ENCODE data around the gene ZNF341. TPM values are rescaled to one million over a fixed set of nuclear protein-coding genes. Genes with fewer than 3 reads are reported as not detected.
"Not testable (repeated sequence)": the region's sequence is repeated elsewhere in the genome, so short reads cannot be mapped to it uniquely, and the experiment has no call there.

Gene ZNF341
- total and polyA plus RNA-seq, 4 donors, result 1.3 to 7.1 (median 4.6) TPM

DNA sequence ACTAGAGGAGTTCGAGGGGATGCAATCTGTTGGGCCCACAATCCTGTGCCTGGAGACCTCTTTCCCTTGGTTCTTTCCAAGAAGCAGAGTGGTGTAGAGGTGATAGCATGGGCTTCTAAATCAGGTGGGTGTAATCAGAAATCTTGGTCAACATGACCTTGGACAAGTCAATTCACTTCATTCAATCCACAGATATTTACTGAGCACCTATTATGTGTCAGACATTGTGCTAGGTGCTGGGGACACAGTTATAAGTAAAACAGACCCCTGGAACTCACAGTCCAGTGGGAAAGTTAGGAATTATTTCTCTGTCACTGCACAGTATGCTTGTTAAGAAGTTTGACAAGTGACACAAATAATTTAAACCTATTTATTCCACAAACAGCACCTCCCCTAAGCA, 42.3 kb upstream of the ZNF341 start:
- no peak for DNase-seq (ENCODE audit: low read depth in 4 of 6, low spot score in 6 of 6)
- no peaks in the 10 kb centered on the region for H3K27me3 ChIP-seq (ENCODE audit: control insufficient read depth, insufficient read depth, low read length)
- H3K4me3 ChIP-seq (ENCODE audit: low read depth, low read length), result no peak overlapping the region
- no peaks in the 10 kb centered on the region for H3K36me3 ChIP-seq (ENCODE audit: control insufficient read depth, insufficient read depth, low read length)
- H3K4me1 ChIP-seq (ENCODE audit: control insufficient read depth, insufficient read depth, low read length), result peaks cover 33% of the 10 kb centered on the region
- no peak overlapping the region for H3K27ac ChIP-seq (ENCODE audit: low read depth, low read length)
- no peaks in the 10 kb centered on the region for H3K9me3 ChIP-seq (ENCODE audit: control insufficient read depth, insufficient read depth, low read length)
- no CpG with 5 or more reads among the region's 1 CpG for WGBS (ENCODE audit: insufficient coverage)

DNA sequence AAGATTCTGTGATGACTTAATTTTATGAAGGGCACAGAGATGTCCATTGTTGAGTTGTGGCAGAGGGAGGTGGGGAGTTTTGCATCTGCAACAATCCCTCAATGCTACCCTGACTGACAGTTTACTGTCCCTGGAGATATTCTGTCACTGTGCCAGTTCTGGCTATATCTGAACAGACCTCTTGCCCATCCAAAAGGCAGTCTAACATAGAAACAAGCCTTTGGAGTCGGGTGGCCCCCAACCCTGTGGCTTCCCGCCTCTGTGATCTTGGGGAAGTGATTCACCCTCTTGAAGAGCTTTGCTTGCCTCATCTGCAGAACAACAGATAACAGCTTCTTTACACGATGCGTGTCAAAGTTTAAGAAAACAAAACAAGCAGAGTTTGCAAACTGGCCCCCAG, 41.8 kb upstream of the ZNF341 start:
- Histone ChIP-seq H3K27ac (ENCODE audit: low read depth, low read length) (no peak overlapping the region), H3K4me3 (ENCODE audit: low read depth, low read length) (no peak overlapping the region)
- no peak for DNase-seq (ENCODE audit: low read depth in 4 of 6, low spot score in 6 of 6)

DNA sequence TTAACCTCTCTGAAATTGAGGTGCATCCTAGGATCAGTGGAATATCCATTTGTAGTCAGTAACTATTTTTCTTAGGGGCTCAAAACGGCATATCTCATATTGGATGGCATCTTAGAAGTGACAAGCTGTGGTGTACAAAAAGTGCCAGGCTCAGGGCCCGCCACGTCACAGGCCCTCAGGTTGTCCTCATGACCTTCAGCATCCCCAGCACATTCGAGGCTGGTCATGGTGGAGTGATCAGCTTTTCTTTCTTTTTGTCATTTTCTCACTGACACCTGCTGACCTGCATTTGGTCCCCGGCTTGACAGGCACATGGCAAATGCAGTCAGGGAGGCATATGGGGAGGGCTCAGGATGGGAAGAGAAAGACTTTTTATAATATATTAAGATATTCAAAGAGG, 38.5 kb upstream of the ZNF341 start:
- no peaks in the 10 kb centered on the region for H3K36me3 ChIP-seq (ENCODE audit: control insufficient read depth, insufficient read depth, low read length)
- no peaks in the 10 kb centered on the region for H3K27me3 ChIP-seq (ENCODE audit: control insufficient read depth, insufficient read depth, low read length)
- no peaks in the 10 kb centered on the region for H3K9me3 ChIP-seq (ENCODE audit: control insufficient read depth, insufficient read depth, low read length)
- no peak overlapping the region for H3K4me3 ChIP-seq (ENCODE audit: low read depth, low read length)
- DNase-seq (ENCODE audit: low read depth in 4 of 6, low spot score in 6 of 6), result no peak
- H3K27ac ChIP-seq (ENCODE audit: low read depth, low read length), result peak overlapping the region; percentile 87
- 63% methylated on average over 3 of the region's 5 CpGs for WGBS (ENCODE audit: insufficient coverage)
- H3K4me1 ChIP-seq (ENCODE audit: control insufficient read depth, insufficient read depth, low read length), result peaks cover 19% of the 10 kb centered on the region

More for the DNA sequence above, 41.8 kb upstream of the ZNF341 start:
- Histone ChIP-seq H3K27me3 (ENCODE audit: control insufficient read depth, insufficient read depth, low read length) (no peaks in the 10 kb centered on the region), H3K36me3 (ENCODE audit: control insufficient read depth, insufficient read depth, low read length) (no peaks in the 10 kb centered on the region), H3K4me1 (ENCODE audit: control insufficient read depth, insufficient read depth, low read length) (peaks cover 33% of the 10 kb centered on the region), H3K9me3 (ENCODE audit: control insufficient read depth, insufficient read depth, low read length) (no peaks in the 10 kb centered on the region)
- 50% methylated on average over 2 of the region's 4 CpGs for WGBS (ENCODE audit: insufficient coverage)

DNA sequence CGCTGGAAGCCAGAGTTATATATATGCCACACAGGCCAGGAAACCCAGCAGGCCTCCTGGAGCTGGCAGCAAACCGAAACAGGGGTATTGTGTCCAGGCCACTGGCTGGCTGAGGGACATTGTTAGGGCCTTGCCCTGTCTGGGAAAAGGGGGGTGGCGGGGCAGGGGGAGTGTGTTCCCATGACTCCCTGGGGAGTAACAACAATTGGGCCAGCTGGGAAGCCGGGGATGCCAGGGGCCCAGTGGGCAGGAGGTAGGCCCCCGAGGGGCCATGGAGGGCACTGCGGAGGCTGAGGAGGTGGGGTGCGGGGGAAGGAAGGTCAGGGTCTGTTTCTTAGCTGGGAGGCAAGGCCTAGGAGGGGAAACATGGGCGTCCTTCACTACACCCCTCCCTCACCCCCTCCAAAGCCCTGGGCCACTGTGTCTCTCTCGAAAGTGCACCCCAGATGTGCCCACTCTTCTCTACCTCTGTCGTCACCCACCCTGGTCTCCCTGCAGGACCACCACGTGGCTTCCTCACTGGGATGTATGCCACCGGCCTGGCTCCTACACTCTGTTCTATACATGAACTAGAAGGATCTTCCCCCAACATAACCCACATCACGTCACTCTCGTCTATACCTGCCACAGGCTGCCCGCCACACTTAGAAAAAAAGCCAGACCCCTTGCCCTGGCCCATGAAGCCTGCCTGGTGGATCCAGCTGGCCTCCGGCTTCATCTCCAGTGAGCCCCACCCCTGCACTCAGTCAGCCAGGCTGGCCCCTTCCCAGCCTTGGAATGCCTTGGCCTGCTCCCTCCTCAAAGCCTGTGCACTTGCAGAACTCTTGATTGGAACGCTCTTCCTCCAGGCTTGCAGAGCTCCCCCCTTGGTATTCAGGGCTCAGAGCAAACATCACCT, 37.8 kb upstream of the ZNF341 start:
- peak in 4 of 6 donors; percentile 23 to 86 (median 58) for DNase-seq (ENCODE audit: low read depth in 4 of 6, low spot score in 6 of 6)
- WGBS (ENCODE audit: insufficient coverage), result 26% methylated on average over 14 of the region's 17 CpGs
- Histone ChIP-seq H3K27me3 (ENCODE audit: control insufficient read depth, insufficient read depth, low read length) (no peaks in the 10 kb centered on the region), H3K4me3 (ENCODE audit: low read depth, low read length) (no peak overlapping the region), H3K9me3 (ENCODE audit: control insufficient read depth, insufficient read depth, low read length) (no peaks in the 10 kb centered on the region), H3K36me3 (ENCODE audit: control insufficient read depth, insufficient read depth, low read length) (no peaks in the 10 kb centered on the region), H3K4me1 (ENCODE audit: control insufficient read depth, insufficient read depth, low read length) (peaks cover 19% of the 10 kb centered on the region), H3K27ac (ENCODE audit: low read depth, low read length) (peak overlapping the region; percentile 87)

DNA sequence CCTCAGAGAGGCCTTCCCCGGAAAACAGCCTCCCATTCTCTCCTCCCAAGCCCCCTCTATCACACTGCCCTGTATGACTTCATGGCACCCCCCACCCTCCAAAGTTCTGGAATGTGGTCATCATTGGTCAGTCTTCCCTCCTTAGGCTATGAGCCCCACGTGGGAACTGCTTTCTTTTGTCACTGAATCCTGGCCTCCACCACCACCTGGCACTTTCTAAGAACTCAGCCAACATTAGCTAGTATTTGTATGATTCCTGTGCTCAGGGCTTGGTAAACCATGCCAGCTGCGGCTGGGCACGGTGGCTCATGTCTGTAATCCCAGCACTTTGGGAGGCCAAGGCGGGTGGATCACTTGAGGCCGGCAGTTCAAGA, 37.2 kb upstream of the ZNF341 start:
- 39% methylated on average over 5 of the region's 6 CpGs for WGBS (ENCODE audit: insufficient coverage)
- peak in 3 of 6 donors; percentile 8 to 70 (median 50) for DNase-seq (ENCODE audit: low read depth in 4 of 6, low spot score in 6 of 6)
- no peaks in the 10 kb centered on the region for H3K27me3 ChIP-seq (ENCODE audit: control insufficient read depth, insufficient read depth, low read length)
- H3K9me3 ChIP-seq (ENCODE audit: control insufficient read depth, insufficient read depth, low read length), result no peaks in the 10 kb centered on the region
- no peaks in the 10 kb centered on the region for H3K36me3 ChIP-seq (ENCODE audit: control insufficient read depth, insufficient read depth, low read length)
- H3K27ac ChIP-seq (ENCODE audit: low read depth, low read length), result peak overlapping the region; percentile 87
- H3K4me3 ChIP-seq (ENCODE audit: low read depth, low read length), result no peak overlapping the region
- peaks cover 19% of the 10 kb centered on the region for H3K4me1 ChIP-seq (ENCODE audit: control insufficient read depth, insufficient read depth, low read length)

DNA sequence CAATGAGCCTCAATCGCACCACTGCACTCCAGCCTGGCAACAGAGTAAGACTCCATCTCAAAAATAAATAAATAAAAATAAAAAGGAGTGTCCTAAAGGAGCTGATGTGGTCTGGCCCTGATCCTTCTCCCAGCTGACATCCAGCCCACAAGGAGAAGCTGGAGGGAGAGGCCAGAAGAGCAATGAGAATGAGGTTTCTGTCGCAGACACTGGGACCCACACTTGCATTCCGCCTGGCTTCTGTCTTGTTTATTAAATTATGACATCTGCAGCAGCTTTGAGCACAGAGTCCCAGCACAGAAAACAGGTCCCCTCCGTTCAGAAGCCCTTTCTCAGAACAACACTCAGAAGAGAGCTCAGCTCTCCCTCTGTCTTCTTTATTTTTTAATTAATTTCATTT, 35.3 kb upstream of the ZNF341 start:
- Histone ChIP-seq H3K36me3 (ENCODE audit: control insufficient read depth, insufficient read depth, low read length) (no peaks in the 10 kb centered on the region), H3K4me1 (ENCODE audit: control insufficient read depth, insufficient read depth, low read length) (peaks cover 19% of the 10 kb centered on the region), H3K9me3 (ENCODE audit: control insufficient read depth, insufficient read depth, low read length) (no peaks in the 10 kb centered on the region), H3K27ac (ENCODE audit: low read depth, low read length) (no peak overlapping the region), H3K4me3 (ENCODE audit: low read depth, low read length) (no peak overlapping the region), H3K27me3 (ENCODE audit: control insufficient read depth, insufficient read depth, low read length) (no peaks in the 10 kb centered on the region)
- DNase-seq (ENCODE audit: low read depth in 4 of 6, low spot score in 6 of 6), result no peak
- WGBS (ENCODE audit: insufficient coverage), result 91% methylated on average over 3 of the region's 4 CpGs

DNA sequence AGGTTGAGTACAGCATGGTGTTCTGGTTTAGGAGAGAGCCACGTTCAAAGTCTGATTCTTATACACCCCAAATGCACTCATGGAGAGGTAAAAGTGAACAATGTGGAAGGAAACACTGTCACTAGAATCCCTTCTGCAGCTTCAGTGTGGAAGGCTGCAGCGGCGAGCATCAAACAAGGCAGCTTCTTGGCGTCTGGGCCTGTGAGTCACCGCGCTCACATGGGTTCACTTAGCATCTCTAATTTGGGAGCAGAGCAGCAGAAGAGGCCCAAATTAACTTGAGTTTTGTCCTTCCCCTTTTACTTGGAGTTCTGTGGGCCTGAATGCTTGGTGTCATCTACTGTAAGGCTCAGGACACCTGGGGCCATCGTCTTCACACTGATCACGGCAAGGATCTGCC, 34.7 kb upstream of the ZNF341 start:
- Histone ChIP-seq H3K4me3 (ENCODE audit: low read depth, low read length) (no peak overlapping the region), H3K9me3 (ENCODE audit: control insufficient read depth, insufficient read depth, low read length) (no peaks in the 10 kb centered on the region), H3K27me3 (ENCODE audit: control insufficient read depth, insufficient read depth, low read length) (no peaks in the 10 kb centered on the region), H3K36me3 (ENCODE audit: control insufficient read depth, insufficient read depth, low read length) (no peaks in the 10 kb centered on the region), H3K4me1 (ENCODE audit: control insufficient read depth, insufficient read depth, low read length) (peaks cover 19% of the 10 kb centered on the region), H3K27ac (ENCODE audit: low read depth, low read length) (no peak overlapping the region)
- 85% methylated on average over 7 of the region's 8 CpGs for WGBS (ENCODE audit: insufficient coverage)
- DNase-seq (ENCODE audit: low read depth in 4 of 6, low spot score in 6 of 6), result peak in 1 of 6 donors; percentile 39

DNA sequence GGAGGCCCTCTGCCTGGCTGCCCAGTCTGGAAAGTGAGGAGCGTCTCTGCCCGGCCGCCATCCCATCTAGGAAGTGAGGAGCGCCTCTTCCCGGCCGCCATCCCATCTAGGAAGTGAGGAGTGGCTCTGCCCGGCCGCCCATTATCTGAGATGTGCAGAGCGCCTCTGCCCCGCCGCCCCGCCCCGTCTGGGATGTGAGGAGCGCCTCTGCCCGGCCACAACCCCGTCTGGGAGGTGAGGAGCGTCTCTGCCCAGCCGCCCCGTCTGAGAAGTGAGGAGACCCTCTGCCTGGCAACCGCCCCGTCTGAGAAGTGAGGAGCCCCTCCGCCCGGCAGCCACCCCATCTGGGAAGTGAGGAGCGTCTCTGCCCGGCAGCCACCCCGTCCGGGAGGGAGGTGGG, 32.8 kb upstream of the ZNF341 start:
- 90% methylated on average over 2 of the region's 27 CpGs for WGBS (ENCODE audit: insufficient coverage)

DNA sequence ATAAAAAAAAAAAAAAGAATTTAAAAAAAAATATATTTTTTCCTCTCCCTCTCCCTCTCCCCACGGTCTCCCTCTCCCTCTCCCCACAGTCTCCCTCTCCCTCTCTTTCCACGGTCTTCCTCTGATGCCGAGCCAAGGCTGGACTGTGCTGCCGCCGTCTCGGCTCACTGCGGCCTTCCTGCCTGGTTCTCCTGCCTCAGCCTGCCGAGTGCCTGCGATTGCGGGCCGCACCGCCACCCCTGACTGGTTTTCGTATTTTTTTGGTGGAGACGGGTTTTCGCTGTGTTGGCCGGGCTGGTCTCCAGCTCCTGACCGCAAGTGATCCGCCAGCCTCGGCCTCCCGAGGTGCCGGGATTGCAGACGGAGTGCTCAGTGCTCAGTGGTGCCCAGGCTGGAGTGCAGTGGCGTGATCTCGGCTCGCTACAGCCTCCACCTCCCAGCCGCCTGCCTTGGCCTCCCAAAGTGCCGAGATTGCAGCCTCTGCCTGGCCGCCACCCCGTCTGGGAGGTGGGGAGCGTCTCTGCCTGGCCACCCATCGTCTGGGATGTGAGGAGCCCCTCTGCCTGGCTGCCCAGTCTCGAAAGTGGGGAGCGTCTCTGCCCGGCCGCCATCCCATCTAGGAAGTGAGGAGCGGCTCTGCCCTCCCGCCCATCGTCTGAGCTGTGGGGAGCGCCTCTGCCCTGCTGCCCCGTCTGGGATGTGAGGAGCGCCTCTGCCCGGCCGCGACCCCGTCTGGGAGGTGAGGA, 30.9 kb upstream of the ZNF341 start:
- not testable (repeated sequence) for DNase-seq (ENCODE audit: low read depth in 4 of 6, low spot score in 6 of 6)
- WGBS (ENCODE audit: insufficient coverage), result 97% methylated on average over 35 of the region's 45 CpGs

More for the DNA sequence above, 32.8 kb upstream of the ZNF341 start:
- H3K4me1 ChIP-seq (ENCODE audit: control insufficient read depth, insufficient read depth, low read length), result peaks cover 18% of the 10 kb centered on the region
- not testable (repeated sequence) for H3K36me3 ChIP-seq (ENCODE audit: control insufficient read depth, insufficient read depth, low read length); H3K27ac ChIP-seq (ENCODE audit: low read depth, low read length); H3K27me3 ChIP-seq (ENCODE audit: control insufficient read depth, insufficient read depth, low read length); H3K9me3 ChIP-seq (ENCODE audit: control insufficient read depth, insufficient read depth, low read length); H3K4me3 ChIP-seq (ENCODE audit: low read depth, low read length); DNase-seq (ENCODE audit: low read depth in 4 of 6, low spot score in 6 of 6)

More for the DNA sequence above, 30.9 kb upstream of the ZNF341 start:
- not testable (repeated sequence) for H3K9me3 ChIP-seq (ENCODE audit: control insufficient read depth, insufficient read depth, low read length); H3K4me1 ChIP-seq (ENCODE audit: control insufficient read depth, insufficient read depth, low read length); H3K27ac ChIP-seq (ENCODE audit: low read depth, low read length); H3K36me3 ChIP-seq (ENCODE audit: control insufficient read depth, insufficient read depth, low read length); H3K4me3 ChIP-seq (ENCODE audit: low read depth, low read length); H3K27me3 ChIP-seq (ENCODE audit: control insufficient read depth, insufficient read depth, low read length)
